ENCODE measurements around the gene LRRC8E.

The LRRC8E gene

GRCh38 chr19:7863157-7863970 lies 24.9 kb upstream of the LRRC8E start:
- Histone ChIP-seq H3K27ac (ENCODE audit: low read depth, low read length, severe bottlenecking) (no peak overlapping the region), H3K4me1 (ENCODE audit: control insufficient read depth, insufficient read depth, low read length, poor library complexity, severe bottlenecking) (peaks cover 6% of the 10 kb centered on the region), H3K9me3 (ENCODE audit: control insufficient read depth, low read length) (no peaks in the 10 kb centered on the region), H3K4me3 (ENCODE audit: extremely low read depth, insufficient read depth, low read length, poor library complexity, severe bottlenecking) (peak overlapping the region; percentile 8), H3K36me3 (ENCODE audit: control insufficient read depth, insufficient read depth, low read length) (no peaks in the 10 kb centered on the region)
- 31 to 37% methylated on average over 73 to 80 of the region's 83 CpGs for WGBS, 2 experiments (ENCODE audit: insufficient coverage in 2 of 2)

- 73 to 78% methylated on average over 13 to 19 of the region's 21 CpGs for WGBS, 2 experiments (ENCODE audit: insufficient coverage in 2 of 2)
- H3K9me3 ChIP-seq (ENCODE audit: control insufficient read depth, low read length) = no peaks in the 10 kb centered on the region
- H3K4me1 ChIP-seq (ENCODE audit: control insufficient read depth, insufficient read depth, low read length, poor library complexity, severe bottlenecking) = peaks cover 4% of the 10 kb centered on the region
- H3K36me3 ChIP-seq (ENCODE audit: control insufficient read depth, insufficient read depth, low read length) = no peaks in the 10 kb centered on the region
- no peak overlapping the region for H3K4me3 ChIP-seq (ENCODE audit: extremely low read depth, insufficient read depth, low read length, poor library complexity, severe bottlenecking)
- no peak overlapping the region for H3K27ac ChIP-seq (ENCODE audit: low read depth, low read length, severe bottlenecking)
These were observed 24.2 kb upstream of the LRRC8E start for GRCh38 chr19:7863971-7864689.

GRCh38 chr19:7864690-7865074 lies 23.6 kb upstream of the LRRC8E start:
- Histone ChIP-seq H3K27ac (ENCODE audit: low read depth, low read length, severe bottlenecking) (no peak overlapping the region), H3K4me3 (ENCODE audit: extremely low read depth, insufficient read depth, low read length, poor library complexity, severe bottlenecking) (no peak overlapping the region), H3K36me3 (ENCODE audit: control insufficient read depth, insufficient read depth, low read length) (no peaks in the 10 kb centered on the region), H3K9me3 (ENCODE audit: control insufficient read depth, low read length) (no peaks in the 10 kb centered on the region), H3K4me1 (ENCODE audit: control insufficient read depth, insufficient read depth, low read length, poor library complexity, severe bottlenecking) (peaks cover 4% of the 10 kb centered on the region)
- WGBS, 2 experiments (ENCODE audit: insufficient coverage in 2 of 2) = 53 to 85% methylated on average over 4 to 14 of the region's 18 CpGs

DNA sequence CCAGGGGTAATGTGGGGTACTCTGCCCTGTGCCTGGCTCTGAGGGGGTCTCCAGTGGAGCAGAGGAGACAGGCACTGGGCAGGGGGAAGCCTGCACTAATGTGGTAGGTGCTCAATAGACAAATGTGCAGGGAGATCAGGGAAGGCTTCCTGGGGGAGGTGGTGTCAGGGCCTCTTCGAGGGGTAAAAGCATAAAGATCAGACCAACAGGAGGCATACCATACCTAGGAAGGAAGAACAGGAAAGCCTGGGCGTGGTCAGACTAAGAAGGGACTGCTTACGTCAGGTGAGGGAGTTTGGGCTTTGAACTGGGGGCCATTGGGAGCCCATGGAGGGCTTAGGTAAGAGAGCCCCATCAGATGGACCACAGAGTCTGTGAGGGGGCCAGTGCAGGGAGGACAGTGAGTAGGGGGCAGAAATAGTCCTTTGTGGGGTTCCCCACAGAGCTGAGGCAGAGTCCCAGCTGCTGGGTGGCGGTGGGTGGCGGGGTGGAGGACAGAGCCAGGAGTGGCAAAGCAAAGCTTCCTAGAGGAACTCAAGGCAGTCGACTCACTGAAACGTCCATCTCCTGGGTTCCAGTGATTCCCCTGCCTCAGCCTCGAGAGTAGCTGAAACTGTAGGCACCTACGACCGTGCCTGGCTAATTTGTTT lies 22.9 kb upstream of the LRRC8E start:
- WGBS, 2 experiments (ENCODE audit: insufficient coverage in 2 of 2) = 67 to 76% methylated on average over 9 to 10 of the region's 10 CpGs
- Histone ChIP-seq H3K36me3 (ENCODE audit: control insufficient read depth, insufficient read depth, low read length) (no peaks in the 10 kb centered on the region), H3K4me3 (ENCODE audit: extremely low read depth, insufficient read depth, low read length, poor library complexity, severe bottlenecking) (no peak overlapping the region), H3K4me1 (ENCODE audit: control insufficient read depth, insufficient read depth, low read length, poor library complexity, severe bottlenecking) (peaks cover 4% of the 10 kb centered on the region), H3K27ac (ENCODE audit: low read depth, low read length, severe bottlenecking) (no peak overlapping the region), H3K9me3 (ENCODE audit: control insufficient read depth, low read length) (no peaks in the 10 kb centered on the region)

DNA sequence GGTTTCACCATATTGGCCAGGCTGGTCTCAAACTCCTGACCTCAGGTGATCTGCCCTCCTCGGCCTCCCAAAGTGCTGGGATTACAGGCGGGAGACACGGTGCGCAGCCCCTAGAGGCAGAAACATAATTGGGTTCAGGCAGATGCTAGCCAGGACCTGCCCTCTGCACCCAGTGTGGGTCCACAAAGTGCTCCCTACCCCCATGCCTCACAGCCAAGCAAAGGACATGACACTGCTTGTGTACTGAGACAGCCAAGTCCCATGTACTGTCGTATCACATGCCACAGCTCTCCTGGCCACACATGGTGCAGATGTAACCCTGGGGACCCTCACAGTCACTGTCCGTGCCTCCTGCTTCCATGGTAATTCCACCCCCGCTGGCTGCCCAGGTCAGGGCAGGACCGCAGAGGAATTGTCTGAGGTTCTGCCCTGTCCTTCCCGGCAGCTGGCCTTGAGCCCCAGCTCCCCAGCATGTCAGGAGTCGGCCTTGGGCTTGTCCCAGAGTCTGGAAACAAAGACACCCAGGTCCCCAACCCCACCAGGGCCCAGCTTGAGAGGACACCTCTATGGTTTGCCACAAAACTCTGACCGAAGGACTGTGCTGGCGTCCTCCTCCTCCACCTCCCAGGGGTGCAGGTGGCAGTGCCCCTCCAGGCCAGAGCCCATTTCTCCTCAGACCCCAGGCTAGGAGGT lies 21.8 kb upstream of the LRRC8E start:
- Histone ChIP-seq H3K4me3 (ENCODE audit: extremely low read depth, insufficient read depth, low read length, poor library complexity, severe bottlenecking) (no peak overlapping the region), H3K36me3 (ENCODE audit: control insufficient read depth, insufficient read depth, low read length) (no peaks in the 10 kb centered on the region), H3K27ac (ENCODE audit: low read depth, low read length, severe bottlenecking) (no peak overlapping the region), H3K9me3 (ENCODE audit: control insufficient read depth, low read length) (no peaks in the 10 kb centered on the region), H3K4me1 (ENCODE audit: control insufficient read depth, insufficient read depth, low read length, poor library complexity, severe bottlenecking) (peaks cover 9% of the 10 kb centered on the region)
- WGBS, 2 experiments (ENCODE audit: insufficient coverage in 2 of 2) = 82 to 88% methylated on average over 10 to 11 of the region's 12 CpGs

DNA sequence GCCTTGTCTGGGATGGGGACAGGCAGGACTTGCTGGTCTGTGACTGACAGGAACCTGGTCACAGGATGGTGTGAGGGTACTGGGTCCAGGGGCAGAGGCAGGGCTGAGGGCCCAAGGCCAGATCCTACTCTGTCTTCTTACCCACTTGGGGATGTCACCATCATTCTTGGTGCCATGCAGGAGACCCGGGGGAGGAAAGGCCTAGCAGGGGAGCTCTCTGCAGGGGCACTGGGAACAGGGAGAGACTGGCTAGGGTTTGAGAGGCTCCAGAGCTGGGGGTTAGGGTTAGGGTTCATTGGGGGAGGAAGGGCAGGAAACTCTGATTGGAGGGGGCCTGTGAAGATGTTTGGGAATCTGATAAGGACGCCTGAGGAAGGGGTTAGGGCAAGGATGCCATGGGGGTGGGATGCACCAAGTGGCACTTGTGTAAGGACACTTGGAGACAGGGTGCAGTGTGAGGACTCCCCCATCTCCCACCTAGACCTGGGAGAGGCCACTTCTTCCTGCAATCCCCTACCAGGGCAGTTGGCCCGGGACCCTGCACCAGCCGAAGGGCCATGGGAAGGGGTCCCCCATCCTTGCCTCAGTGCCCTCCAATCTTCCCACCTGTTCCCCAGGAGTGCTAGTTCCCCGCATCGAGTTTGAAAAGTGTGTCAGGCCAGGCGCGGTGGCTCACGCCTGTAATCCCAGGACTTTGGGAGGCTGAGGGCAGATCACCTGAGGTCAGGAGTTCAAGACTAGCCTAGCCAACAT lies 21.0 kb upstream of the LRRC8E start:
- H3K36me3 ChIP-seq (ENCODE audit: control insufficient read depth, insufficient read depth, low read length) = no peaks in the 10 kb centered on the region
- WGBS, 2 experiments (ENCODE audit: insufficient coverage in 2 of 2) = 93 to 99% methylated on average over 6 to 8 of the region's 9 CpGs
- H3K4me3 ChIP-seq (ENCODE audit: extremely low read depth, insufficient read depth, low read length, poor library complexity, severe bottlenecking) = no peak overlapping the region
- H3K27ac ChIP-seq (ENCODE audit: low read depth, low read length, severe bottlenecking) = no peak overlapping the region
- H3K9me3 ChIP-seq (ENCODE audit: control insufficient read depth, low read length) = no peaks in the 10 kb centered on the region
- H3K4me1 ChIP-seq (ENCODE audit: control insufficient read depth, insufficient read depth, low read length, poor library complexity, severe bottlenecking) = peaks cover 8% of the 10 kb centered on the region

DNA sequence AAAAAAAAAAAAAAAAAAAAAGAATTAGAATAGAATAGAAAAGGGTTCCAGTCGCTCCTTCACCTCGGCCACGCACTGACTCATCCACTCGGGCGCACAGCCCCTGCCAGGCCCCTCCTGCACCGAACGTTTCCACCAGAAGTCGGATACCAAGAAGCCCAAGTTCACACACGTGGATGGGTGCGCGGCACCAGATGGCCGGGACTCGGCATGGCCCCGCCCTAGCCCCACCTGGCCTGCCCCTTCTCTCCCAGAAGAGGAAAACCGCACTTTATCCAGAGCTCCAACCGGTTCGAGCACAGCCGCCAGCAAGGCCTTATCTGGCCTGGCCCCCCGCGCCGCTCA lies 20.0 kb upstream of the LRRC8E start:
- no peaks in the 10 kb centered on the region for H3K36me3 ChIP-seq (ENCODE audit: control insufficient read depth, insufficient read depth, low read length)
- H3K27ac ChIP-seq (ENCODE audit: low read depth, low read length, severe bottlenecking) = no peak overlapping the region
- peaks cover 10% of the 10 kb centered on the region for H3K4me1 ChIP-seq (ENCODE audit: control insufficient read depth, insufficient read depth, low read length, poor library complexity, severe bottlenecking)
- WGBS, 2 experiments (ENCODE audit: insufficient coverage in 2 of 2) = 80 to 86% methylated on average over 14 to 19 of the region's 21 CpGs
- no peak overlapping the region for H3K4me3 ChIP-seq (ENCODE audit: extremely low read depth, insufficient read depth, low read length, poor library complexity, severe bottlenecking)
- no peaks in the 10 kb centered on the region for H3K9me3 ChIP-seq (ENCODE audit: control insufficient read depth, low read length)

DNA sequence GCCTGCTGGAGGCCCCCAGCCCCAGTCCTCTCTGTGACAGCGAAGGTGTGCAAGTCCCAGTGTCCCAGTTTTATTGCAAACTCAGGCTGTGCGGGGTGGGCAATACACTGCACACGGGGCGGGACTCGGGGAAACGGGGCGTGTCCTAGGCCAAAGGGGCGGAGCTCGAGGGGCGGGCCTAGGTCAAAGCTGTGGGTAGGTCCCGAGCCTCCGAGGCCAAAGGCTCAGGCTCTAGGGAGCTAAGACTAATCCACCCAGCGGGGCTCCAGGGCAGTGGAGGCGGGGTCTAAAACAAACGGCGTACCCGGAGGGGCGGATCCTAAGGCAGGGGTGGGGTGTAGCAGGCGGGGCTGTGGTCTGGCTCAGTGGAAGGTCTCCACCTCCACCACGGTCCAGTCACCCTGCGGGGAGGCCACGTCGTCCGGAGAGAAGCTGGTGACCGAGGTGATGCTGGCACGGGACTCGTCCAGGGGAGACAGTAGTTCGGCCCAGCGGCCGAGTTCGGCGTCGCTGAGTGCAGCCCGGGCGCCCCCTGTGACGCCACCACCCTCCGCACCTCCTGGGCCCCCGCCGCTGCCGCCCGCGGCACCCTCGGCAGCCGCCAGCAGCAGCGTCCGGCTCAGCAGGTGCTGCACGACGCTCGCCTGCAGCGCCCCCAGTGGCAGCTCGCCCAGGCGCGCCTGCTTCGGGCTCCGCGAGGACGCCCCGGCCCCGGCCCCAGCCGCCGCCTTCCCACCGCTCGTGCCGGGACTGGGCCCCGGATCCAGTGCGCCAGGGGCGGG lies 19.4 kb upstream of the LRRC8E start:
- Histone ChIP-seq H3K4me3 (ENCODE audit: extremely low read depth, insufficient read depth, low read length, poor library complexity, severe bottlenecking) (peak overlapping the region; percentile 24), H3K9me3 (ENCODE audit: control insufficient read depth, low read length) (no peaks in the 10 kb centered on the region), H3K36me3 (ENCODE audit: control insufficient read depth, insufficient read depth, low read length) (no peaks in the 10 kb centered on the region), H3K27ac (ENCODE audit: low read depth, low read length, severe bottlenecking) (no peak overlapping the region), H3K4me1 (ENCODE audit: control insufficient read depth, insufficient read depth, low read length, poor library complexity, severe bottlenecking) (peaks cover 10% of the 10 kb centered on the region)
- WGBS, 2 experiments (ENCODE audit: insufficient coverage in 2 of 2) = 27 to 33% methylated on average over 56 to 61 of the region's 67 CpGs

DNA sequence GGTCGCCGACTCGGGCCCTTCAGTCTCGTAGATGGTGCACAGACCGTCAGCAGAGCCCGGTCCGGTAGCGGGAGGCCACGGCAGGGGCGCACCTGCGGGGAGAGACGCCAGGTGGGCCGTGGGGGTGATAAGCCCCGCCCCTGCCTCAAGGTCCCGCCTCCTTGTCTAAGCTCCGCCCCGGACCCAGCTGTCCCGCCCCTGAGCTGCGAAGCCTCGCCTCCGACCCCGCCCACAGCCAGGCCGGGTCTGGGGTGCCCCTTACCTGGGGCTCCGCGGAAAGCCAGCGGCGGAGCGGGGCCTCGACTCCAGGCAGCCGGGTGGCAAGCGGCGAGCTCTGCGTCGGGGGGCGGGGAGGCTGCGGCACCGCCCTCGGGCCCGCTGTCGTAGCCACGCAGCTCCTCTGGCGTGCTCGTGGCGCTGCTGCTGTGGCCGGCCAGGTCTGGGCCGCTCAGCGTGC lies 18.8 kb upstream of the LRRC8E start:
- WGBS, 2 experiments (ENCODE audit: insufficient coverage in 2 of 2) = 49 to 62% methylated on average over 35 to 43 of the region's 47 CpGs

More for the DNA sequence above, 18.8 kb upstream of the LRRC8E start:
- Histone ChIP-seq H3K4me3 (ENCODE audit: extremely low read depth, insufficient read depth, low read length, poor library complexity, severe bottlenecking) (peak overlapping the region; percentile 11), H3K9me3 (ENCODE audit: control insufficient read depth, low read length) (no peaks in the 10 kb centered on the region), H3K27ac (ENCODE audit: low read depth, low read length, severe bottlenecking) (no peak overlapping the region), H3K4me1 (ENCODE audit: control insufficient read depth, insufficient read depth, low read length, poor library complexity, severe bottlenecking) (peaks cover 10% of the 10 kb centered on the region), H3K36me3 (ENCODE audit: control insufficient read depth, insufficient read depth, low read length) (no peaks in the 10 kb centered on the region)
